ENCODE data around the gene RBFOX2.
"Not testable (repeated sequence)": the region's sequence is repeated elsewhere in the genome, so short reads cannot be mapped to it uniquely, and the experiment has no call there.

GRCh38 chr22:35801301-35801700, 227.3 kb downstream of the RBFOX2 start:
- TF ChIP-seq CTCF, POLR2AphosphoS5, POLR2A (IDR thresholded peaks at IDR 0.05): not testable (repeated sequence)

Data from breast epithelium (tissue), 3 donors.